K562 (cell line): Measurements from ENCODE around the gene SLC7A14. TPM values are rescaled to one million over a fixed set of nuclear protein-coding genes. Genes with fewer than 3 reads are reported as not detected.

Experiments used
- ATAC-seq: fragments of 200-7000 bp; cut with Tn5 transposase; 3 replicates; pipeline ENCODE4 v1.9.1; 2020; ENCODE audit warnings: moderate library complexity
- BruUV-seq: library from RNA; stranded (reverse); fragments of 400-500 nt; replicated peaks from 2 replicates; lab custom pipeline; 2021; lab: Mats Ljungman, UMichigan
- CTCF ChIA-PET: fragments of 300-600 bp; formaldehyde crosslinking; extraction: SDS; loops from one replicate; lab custom pipeline; 2021; ENCODE audit warnings: low intra/inter-chr PET ratio; lab: Yijun Ruan, JAX
- POLR2A ChIA-PET: fragments of 300-600, 350-650 bp; sonication (Branson Sonifier 250); formaldehyde crosslinking; extraction: SDS; loops from one replicate; lab custom pipeline; 2021; ENCODE audit warnings: antibody characterized with exemption, inconsistent platforms; lab: Yijun Ruan, JAX
- DNase-seq, 4 experiments: peaks; one replicate each; pipeline versions ENCODE4 v3.0.0 to v3.0.0-alpha.2; 2011 to 2018; ENCODE audit warnings: low spot score in 3 of 4, mixed read lengths in 3 of 4; ENCODE audit errors: extremely low read depth in 1 of 4
- FAIRE-seq: peaks from 2 replicates; lab custom pipeline; 2011; peaks lifted over from hg19 to GRCh38; lab: Jason Lieb, UNC
- H2AFZ ChIP-seq: 2 replicates; pipeline ENCODE4 v1.6.0; 2011; ENCODE audit warnings: low read depth, low read length, control low read depth, inconsistent platforms
- H3K27ac ChIP-seq: fragments of 200-600 bp; 3 replicates; pipeline ENCODE4 v1.8.0; 2011; ENCODE audit warnings: low read depth, mild to moderate bottlenecking, control low read depth, inconsistent platforms, low read length, moderate library complexity, mixed read lengths; ENCODE audit errors: extremely low read depth
- H3K27me3 ChIP-seq, 2 experiments: fragments of 300-600 bp in 1 of 2; 2 replicates in 1 of 2; 3 replicates in 1 of 2; pipeline versions ENCODE4 v1.6.0 to v1.8.0; 2011; ENCODE audit warnings: inconsistent platforms in 2 of 2, low read length in 2 of 2, mild to moderate bottlenecking in 1 of 2, mixed read lengths in 1 of 2, moderate library complexity in 1 of 2; ENCODE audit not compliant: control insufficient read depth in 2 of 2, insufficient read depth in 2 of 2
- H3K36me3 ChIP-seq: fragments of 300-600 bp; 3 replicates; pipeline ENCODE4 v1.8.0; 2011; ENCODE audit warnings: mild to moderate bottlenecking, low read length, inconsistent platforms; ENCODE audit not compliant: control insufficient read depth, insufficient read depth
- H3K4me1 ChIP-seq, 2 experiments: fragments of 200-600 bp in 1 of 2; replicated peaks in 1 of 2; 2 replicates in 1 of 2; 3 replicates in 1 of 2; pipeline versions ENCODE4 v1.5.1 to v1.8.0; 2011; ENCODE audit warnings: inconsistent platforms in 2 of 2, low read length in 2 of 2, mild to moderate bottlenecking in 1 of 2, mixed read lengths in 1 of 2, moderate library complexity in 1 of 2; ENCODE audit not compliant: control insufficient read depth in 2 of 2, insufficient read depth in 2 of 2
- H3K4me2 ChIP-seq: 2 replicates; pipeline ENCODE4 v1.6.1; 2011; ENCODE audit warnings: low read length, control low read depth, inconsistent platforms, mixed read lengths; ENCODE audit not compliant: insufficient read depth
- H3K4me3 ChIP-seq: fragments of 200-600 bp; sonication (generic), shearing (Covaris generic); 2 replicates; pipeline ENCODE4 v1.5.1; 2016; ENCODE audit warnings: control low read depth, inconsistent platforms
- H3K79me2 ChIP-seq: fragments of 200-600 bp; 3 replicates; pipeline ENCODE4 v1.8.0; 2011; ENCODE audit warnings: low read length, inconsistent platforms; ENCODE audit not compliant: control insufficient read depth, insufficient read depth
- H3K9ac ChIP-seq, 2 experiments: 2 replicates each; pipeline versions ENCODE4 v1.6.0 to v1.6.1; 2011; ENCODE audit warnings: low read depth in 2 of 2, low read length in 2 of 2, control low read depth in 1 of 2, inconsistent platforms in 1 of 2, mild to moderate bottlenecking in 1 of 2, mixed read lengths in 1 of 2; ENCODE audit not compliant: insufficient read depth in 1 of 2
- H3K9me1 ChIP-seq: one replicate; pipeline ENCODE4 v1.6.0; 2011; ENCODE audit warnings: inconsistent platforms, mild to moderate bottlenecking, low read length, moderate library complexity; ENCODE audit not compliant: control insufficient read depth, insufficient read depth
- H3K9me3 ChIP-seq: replicated peaks from 2 replicates; pipeline ENCODE4 v1.5.1; 2011; ENCODE audit warnings: low read depth, low read length, inconsistent platforms; ENCODE audit not compliant: control insufficient read depth, insufficient read depth
- H4K20me1 ChIP-seq: replicated peaks from 2 replicates; pipeline ENCODE4 v1.6.1; 2011; ENCODE audit warnings: low read length, inconsistent platforms, mixed read lengths; ENCODE audit not compliant: control insufficient read depth, insufficient read depth
- MEIS2 ChIP-seq: fragments of 450-650 bp; IDR thresholded peaks from 2 replicates; pipeline ENCODE4 v1.6.1; 2014; ENCODE audit warnings: mild to moderate bottlenecking; ENCODE audit not compliant: partially characterized antibody
- MNT ChIP-seq, 2 experiments: fragments of 450-650 bp; conservative IDR thresholded peaks; 2 replicates each; pipeline ENCODE4 v1.6.1; 2017; ENCODE audit warnings: mild to moderate bottlenecking in 2 of 2, moderate library complexity in 2 of 2
- RUNX1 ChIP-seq: sonication (generic); IDR thresholded peaks from 2 replicates; pipeline ENCODE4 v1.6.1; 2016; ENCODE audit warnings: antibody characterized with exemption, low read depth
- SLC30A9 ChIP-seq: fragments of 250-450 bp; sonication (Bioruptor Pico); IDR thresholded peaks from 2 replicates; pipeline ENCODE4 v1.8.0; 2022; ENCODE audit warnings: mild to moderate bottlenecking, moderate library complexity
- YBX1 ChIP-seq: fragments of 450-650 bp; IDR thresholded peaks from 2 replicates; pipeline ENCODE4 v1.7.1; 2016; ENCODE audit warnings: mild to moderate bottlenecking
- ZNF347 ChIP-seq: fragments of 450-650 bp; formaldehyde crosslinking; IDR thresholded peaks from 2 replicates; pipeline ENCODE4 v1.4.0; 2020; ENCODE audit warnings: low read depth, mild to moderate bottlenecking, moderate library complexity
- ZNF395 ChIP-seq: fragments of 200-800 bp; sonication (Bioruptor generic); IDR thresholded peaks from 2 replicates; pipeline ENCODE4 v1.6.1; 2017; ENCODE audit warnings: missing genetic modification characterization, missing compliant biosample characterization
- WGBS: fragments of 100-300 bp; shearing (Covaris generic); methylation state at CpG from one replicate; pipeline ENCODE4 v1.1.6; 2016; ENCODE audit warnings: low coverage, mixed read lengths; ENCODE audit not compliant: insufficient coverage; ENCODE audit errors: missing lambda C conversion rate; 5-methylcytosine and 5-hydroxymethylcytosine counted together
- in situ Hi-C: fragments of 300-500 bp; cut with MboI; formaldehyde crosslinking; loops from 4 replicates; pipeline ENCODE4 v1.15.0; 2018; ENCODE audit warnings: inconsistent platforms, mixed read lengths
- intact Hi-C: fragments of 100-400 bp; cut with micrococcal nuclease; formaldehyde crosslinking; loops from 2 replicates; pipeline ENCODE4 v1.14.2; 2022
- polyA plus RNA-seq, 8 experiments: library from polyadenylated mRNA; depleted of rRNA in 4 of 8; stranded (reverse) in 5 of 8; unstranded in 3 of 8; fragments of >200 nt; fragmentation: Nextera tagmentation in 2 of 8; fragmentation: Illumina TruSeq in 1 of 8; extraction: Ambion mirVana in 2 of 8; extraction: Trizol in 1 of 8; gene quantifications; 2 replicates each; pipeline versions ENCODE4 v1.2.1 to v1.2.3, GENCODE V29; 2011 to 2014; ENCODE audit warnings: inconsistent platforms in 1 of 8, missing spikeins in 1 of 8
- total RNA-seq, 7 experiments: library from RNA; depleted of rRNA in 6 of 7; stranded (reverse); fragments of >200 nt in 6 of 7; fragmentation: Illumina TruSeq in 2 of 7; extraction: Trizol in 2 of 7; gene quantifications; 2 replicates each; pipeline versions ENCODE4 v1.2.1 to v1.2.3, GENCODE V29; 2011 to 2021; ENCODE audit warnings: low replicate concordance in 1 of 7
- TF ChIP-seq, protein P1 (sequence below), 2 experiments: fragments of 450-650 bp in 1 of 2; IDR thresholded peaks; 2 replicates each; pipeline ENCODE4 v1.6.1; 2011 to 2017; ENCODE audit warnings: low read depth in 2 of 2, antibody characterized with exemption in 1 of 2, borderline replicate concordance in 1 of 2, low read length in 1 of 2, mild to moderate bottlenecking in 1 of 2, mixed read lengths in 1 of 2; ENCODE audit not compliant: control insufficient read depth in 1 of 2

SLC7A14 gene
- total and polyA plus RNA-seq, 9 of the 15 experiments (the other 6 are each of a cell fraction or from before 2014, with no cell fraction given), result not detected

GRCh38 chr3:170428095-170428494, 157.8 kb downstream of the SLC7A14 start:
- CTCF ChIA-PET, result no interaction called here
- TF ChIP-seq, protein P1, sequence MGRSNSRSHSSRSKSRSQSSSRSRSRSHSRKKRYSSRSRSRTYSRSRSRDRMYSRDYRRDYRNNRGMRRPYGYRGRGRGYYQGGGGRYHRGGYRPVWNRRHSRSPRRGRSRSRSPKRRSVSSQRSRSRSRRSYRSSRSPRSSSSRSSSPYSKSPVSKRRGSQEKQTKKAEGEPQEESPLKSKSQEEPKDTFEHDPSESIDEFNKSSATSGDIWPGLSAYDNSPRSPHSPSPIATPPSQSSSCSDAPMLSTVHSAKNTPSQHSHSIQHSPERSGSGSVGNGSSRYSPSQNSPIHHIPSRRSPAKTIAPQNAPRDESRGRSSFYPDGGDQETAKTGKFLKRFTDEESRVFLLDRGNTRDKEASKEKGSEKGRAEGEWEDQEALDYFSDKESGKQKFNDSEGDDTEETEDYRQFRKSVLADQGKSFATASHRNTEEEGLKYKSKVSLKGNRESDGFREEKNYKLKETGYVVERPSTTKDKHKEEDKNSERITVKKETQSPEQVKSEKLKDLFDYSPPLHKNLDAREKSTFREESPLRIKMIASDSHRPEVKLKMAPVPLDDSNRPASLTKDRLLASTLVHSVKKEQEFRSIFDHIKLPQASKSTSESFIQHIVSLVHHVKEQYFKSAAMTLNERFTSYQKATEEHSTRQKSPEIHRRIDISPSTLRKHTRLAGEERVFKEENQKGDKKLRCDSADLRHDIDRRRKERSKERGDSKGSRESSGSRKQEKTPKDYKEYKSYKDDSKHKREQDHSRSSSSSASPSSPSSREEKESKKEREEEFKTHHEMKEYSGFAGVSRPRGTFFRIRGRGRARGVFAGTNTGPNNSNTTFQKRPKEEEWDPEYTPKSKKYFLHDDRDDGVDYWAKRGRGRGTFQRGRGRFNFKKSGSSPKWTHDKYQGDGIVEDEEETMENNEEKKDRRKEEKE (IDR thresholded peaks at IDR 0.05; ENCODE audit: borderline replicate concordance in 1 of 2, control insufficient read depth in 1 of 2, low read depth in 2 of 2, low read length in 1 of 2), result no peak
- TF ChIP-seq ZNF395 (CRISPR knock-in tag) (no peak), SLC30A9 (no peak), ZNF347 (CRISPR knock-in tag) (no peak), MEIS2 (peak; percentile 12), YBX1 (no peak), MNT (conservative IDR thresholded peaks at IDR 0.05) (no peak), RUNX1 (no peak)
- intact Hi-C loops (loop anchor here (5.0 kb wide), 1 partner anchor 69 kb away; no protein-coding TSS in a partner anchor), in situ Hi-C loops (loop anchor here (10.0 kb wide), 1 partner anchor 267 kb away; no protein-coding TSS in a partner anchor)
- POLR2A ChIA-PET, result interaction anchor here (1.8 kb wide), 1 partner anchor 10 kb away, joined by 5 read pairs; no protein-coding TSS in a partner anchor
- Histone ChIP-seq H3K79me2 (no peaks in the 10 kb centered on the region), H4K20me1 (no peaks in the 10 kb centered on the region), H3K27me3 (no peaks in the 10 kb centered on the region; a peak in 1 of 5 replicates), H3K27ac (no peak overlapping the region), H2AFZ (no peak overlapping the region), H3K4me2 (no peak overlapping the region), H3K9me3 (no peaks in the 10 kb centered on the region), H3K4me1 (peaks cover 6 to 15% of the 10 kb centered on the region in 2 experiments; a peak in 4 of 5 replicates), H3K9ac (no peak overlapping the region), H3K4me3 (no peak overlapping the region), H3K9me1 (no peaks in the 10 kb centered on the region), H3K36me3 (no peaks in the 10 kb centered on the region)
- 17% methylated on average over 2 of the region's 2 CpGs for WGBS
- no TSS peak for BruUV-seq
- DNase-seq (no peak), FAIRE-seq (peak; percentile 54), ATAC-seq (no peak)
